HS-5 (cell line): ENCODE measurements around the gene VAC14.
"Not testable (repeated sequence)": the region's sequence is repeated elsewhere in the genome, so short reads cannot be mapped to it uniquely, and the experiment has no call there.

Experiments
- DNase-seq: peaks from one replicate; pipeline ENCODE4 v3.0.0-alpha.2; 2012; ENCODE audit warnings: low read depth

Gene VAC14

DNA sequence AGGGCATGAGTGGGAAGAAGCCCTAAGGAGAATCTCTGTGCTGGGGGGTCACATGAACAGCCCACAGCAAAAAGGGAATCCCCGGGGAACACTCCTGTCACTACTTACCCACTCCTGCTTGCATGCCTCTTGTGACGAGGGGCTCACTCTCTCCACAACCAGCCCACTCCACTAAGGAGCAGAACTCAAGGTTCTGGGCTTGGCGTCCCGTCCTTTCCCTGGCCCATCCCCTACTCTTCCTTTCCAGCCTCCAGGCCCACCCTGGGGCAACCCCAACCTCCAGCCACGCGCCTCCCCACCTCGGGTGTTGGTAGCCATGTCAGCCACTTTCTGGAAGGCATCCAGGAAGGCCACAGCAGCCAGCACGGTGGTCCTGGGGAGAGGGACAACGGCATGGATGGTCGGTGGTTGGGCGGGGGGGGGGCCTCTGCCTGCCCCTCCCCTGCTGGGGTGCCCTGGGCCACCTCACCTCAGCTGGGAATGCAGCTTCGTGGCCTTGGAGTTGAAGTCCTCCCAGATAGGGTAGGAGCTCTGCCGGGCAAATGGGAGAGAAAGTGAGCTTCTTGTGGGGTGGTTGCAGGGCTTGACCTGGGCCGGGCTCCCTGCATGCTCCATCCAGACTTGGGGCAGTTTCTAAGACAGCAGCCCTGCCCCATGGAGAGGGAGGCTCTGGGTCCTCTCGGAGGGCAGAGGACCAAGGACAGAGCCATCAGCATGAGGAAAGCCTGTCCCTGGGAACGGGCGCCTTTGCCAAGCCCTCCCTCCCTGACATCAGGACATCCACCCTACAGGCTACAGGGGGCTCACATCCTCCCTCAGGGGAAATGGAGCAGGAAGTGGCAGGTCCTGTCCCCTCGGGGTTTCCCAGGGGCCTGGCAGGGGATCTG lies 120.2 kb downstream of the VAC14 start:
- no peak for DNase-seq

DNA sequence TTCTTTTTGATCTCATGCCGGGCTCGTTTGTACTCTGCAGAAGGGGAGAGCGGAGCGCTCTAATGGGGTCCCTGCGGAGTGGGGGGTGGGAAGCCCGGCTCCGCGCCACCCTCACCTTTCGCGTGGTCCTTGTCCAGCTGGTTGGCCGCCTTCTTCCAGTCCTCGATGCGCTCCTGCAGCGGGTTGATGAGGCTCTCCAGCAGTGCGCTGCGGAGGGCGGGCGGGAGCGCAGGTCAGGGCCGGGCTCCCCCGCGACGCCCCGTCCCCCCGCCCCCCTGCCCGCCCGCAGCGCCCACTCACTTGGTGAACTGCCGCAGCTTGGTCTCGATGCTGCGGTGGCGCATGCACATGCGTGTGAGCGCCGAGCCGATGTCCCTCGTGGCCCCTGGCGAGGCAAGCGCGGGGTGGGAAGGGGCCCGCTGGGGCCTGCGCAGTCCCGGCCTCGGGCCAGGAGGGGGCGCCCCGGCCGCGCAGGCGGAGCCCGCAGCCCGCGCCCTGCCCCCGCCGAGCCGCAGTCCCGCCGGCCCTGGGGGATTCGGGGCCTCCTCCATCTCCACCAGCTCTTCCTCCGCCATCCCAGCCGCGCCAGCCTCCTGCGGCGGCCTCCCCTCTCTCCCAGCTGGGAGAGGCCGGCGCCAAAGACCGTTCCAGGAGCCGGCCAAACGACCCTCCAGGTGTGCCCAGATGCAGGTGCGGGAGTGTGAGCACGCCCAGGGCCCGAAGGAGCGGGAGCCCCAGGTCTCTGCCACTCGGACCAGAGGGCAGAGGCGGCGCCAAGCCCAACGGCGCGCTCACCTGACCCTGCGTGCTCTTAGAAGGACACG lies 121.1 kb downstream of the VAC14 start:
- DNase-seq: no peak

- DNase-seq: no peak
These were observed 121.9 kb downstream of the VAC14 start for GRCh38 chr16:70678898-70679670.

GRCh38 chr16:70678121-70678897 lies 122.6 kb downstream of the VAC14 start:
- DNase-seq: no peak

GRCh38 chr16:70677499-70678120 lies 123.3 kb downstream of the VAC14 start:
- DNase-seq: no peak

DNA sequence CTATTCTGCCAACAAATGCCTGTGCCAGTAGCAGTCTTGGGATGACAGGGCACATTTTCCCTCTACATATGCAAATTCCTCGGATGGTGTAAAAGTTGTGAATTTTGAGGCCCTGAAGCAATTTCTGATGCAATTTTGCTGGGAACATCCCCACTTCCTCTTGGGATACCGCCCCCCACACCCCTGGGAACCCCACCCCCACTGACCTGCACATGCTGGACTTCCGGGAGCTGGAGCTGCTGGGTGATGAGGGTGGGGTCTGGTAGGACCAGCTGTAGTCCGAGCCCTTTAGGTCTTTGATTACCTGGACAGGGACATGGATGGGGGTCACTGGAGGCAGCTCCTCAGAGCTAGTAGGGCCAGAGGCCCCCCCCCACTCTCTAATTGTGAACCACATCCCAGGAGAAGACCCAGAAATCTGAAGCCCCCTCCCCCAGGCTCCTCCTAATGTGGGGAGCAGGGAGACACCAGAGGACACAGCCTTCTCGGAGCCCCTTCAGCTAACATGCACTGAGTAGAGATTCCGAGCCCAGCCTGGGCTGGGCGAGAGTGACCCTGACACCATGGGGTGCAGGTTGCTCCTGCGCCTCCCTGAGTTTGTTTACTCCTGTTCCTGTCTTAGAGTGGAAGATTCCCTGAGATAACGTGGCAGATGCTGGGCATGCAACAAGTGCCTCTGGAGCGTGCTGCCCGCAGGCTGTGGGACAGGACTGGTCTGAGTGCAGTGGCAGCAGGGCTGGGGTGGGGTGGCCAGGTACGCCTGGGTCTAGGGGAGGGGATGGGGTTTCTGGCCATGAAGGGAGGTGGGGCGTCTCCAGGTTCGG lies 124.1 kb downstream of the VAC14 start:
- no peak for DNase-seq

DNA sequence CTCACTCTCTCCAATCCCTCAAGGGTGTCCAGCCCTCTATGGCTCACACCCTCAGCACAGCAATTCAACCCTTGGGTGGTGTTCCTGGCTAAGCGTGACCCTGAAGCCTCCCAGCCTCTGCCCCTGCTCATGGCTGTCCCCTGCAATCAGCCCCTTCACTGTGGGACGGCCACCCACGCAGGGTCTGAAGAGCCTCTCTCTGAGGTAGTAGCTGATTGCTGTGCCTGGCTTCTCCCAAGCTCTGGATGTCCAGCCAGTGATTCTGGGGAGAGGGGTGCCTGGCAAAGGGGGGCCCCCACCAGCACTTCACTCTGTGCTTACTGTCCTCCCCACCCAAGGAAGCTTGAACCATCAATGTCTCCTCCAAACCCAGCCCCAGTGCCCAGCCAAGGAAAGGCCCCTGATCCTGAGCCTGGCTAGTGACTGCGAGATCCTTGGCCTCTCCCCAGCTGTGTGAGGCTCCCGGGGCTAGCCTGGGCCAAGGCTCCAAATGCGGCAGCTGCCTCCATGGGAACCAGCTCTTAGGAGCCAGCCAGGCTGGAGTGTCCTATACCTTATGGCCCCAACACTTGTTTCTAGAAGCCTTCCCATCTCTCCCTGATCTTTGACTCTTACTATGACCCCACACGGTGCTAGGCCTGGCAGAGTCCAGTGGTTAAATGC lies 125.0 kb downstream of the VAC14 start:
- DNase-seq: no peak

DNA sequence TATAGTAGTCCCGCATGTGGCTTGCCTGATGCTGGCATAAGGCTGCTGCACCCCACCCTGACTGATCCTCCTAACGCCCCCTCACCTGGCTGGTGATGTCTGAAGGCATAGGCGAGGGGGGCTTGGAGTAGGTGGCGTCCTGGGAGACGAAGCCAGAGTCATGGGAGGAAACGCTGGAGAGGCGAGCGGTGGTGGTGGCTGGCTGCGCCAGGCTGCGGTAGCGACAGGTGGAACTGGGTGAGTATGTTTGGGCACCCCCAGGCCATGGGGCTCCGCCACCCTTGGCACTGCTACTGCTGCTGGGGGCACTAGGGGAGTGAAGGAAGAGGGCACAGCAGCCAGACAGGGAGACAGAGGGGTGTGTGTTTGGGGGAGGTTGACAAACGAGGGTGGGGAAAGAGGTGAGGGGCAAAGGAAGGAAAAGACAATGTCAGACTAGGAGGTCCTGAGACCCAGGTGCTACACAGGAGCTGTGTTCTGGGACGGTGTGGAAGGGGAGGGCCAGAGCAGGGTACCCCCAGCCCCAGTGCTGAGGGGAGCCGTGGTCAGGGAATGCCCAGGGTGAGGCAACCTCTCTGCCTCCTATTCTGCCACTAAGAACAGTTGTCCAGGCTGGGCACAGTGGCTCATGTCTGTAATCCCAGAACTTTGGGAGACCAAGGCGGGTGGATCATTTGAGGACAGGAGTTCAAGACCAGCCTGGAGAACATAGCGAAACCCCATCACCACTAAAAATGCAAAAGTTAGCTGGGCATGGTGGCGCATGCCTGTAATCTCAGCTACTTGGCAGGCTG lies 126.5 kb downstream of the VAC14 start:
- no peak for DNase-seq

DNA sequence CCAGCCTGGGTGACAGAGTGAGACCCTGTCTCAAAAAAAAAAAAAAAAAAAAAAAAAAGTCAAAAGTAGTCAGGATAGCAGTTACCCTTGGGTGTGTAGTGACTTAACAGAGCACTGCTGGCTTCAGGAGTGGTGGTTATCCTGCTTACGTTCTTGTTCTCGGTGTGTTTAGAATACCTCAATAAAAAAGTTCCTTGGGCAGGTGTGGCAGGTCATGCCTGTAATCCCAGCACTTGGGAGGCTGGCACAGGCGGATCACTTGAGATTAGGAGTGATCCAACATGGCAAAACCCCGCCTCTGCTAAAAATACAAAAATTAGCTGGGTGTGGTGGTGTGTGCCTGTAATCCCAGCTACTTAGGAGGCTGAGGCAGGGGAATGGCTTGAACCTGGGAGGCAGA lies 130.0 kb downstream of the VAC14 start:
- DNase-seq: not testable (repeated sequence)

DNA sequence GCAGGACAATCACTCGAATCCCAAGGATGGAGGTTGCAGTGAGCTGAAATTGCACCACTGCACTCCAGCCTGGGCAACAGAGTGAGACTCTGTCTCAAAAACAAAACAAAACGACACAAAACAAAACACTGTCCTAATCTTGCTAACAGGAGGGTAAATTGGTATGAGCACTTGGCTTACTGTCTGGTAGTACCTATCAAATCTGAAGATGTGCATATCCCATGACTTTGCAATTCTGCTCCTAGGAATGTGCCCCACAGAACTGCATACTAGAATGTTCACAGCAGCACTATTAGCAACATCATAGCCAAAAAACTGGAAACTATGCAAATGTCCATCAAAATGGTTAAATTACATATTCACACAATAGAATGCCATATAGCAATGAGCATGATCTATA lies 130.8 kb downstream of the VAC14 start:
- no peak for DNase-seq

- DNase-seq: no peak
These were observed 134.9 kb downstream of the VAC14 start for GRCh38 chr16:70665806-70666735.

DNA sequence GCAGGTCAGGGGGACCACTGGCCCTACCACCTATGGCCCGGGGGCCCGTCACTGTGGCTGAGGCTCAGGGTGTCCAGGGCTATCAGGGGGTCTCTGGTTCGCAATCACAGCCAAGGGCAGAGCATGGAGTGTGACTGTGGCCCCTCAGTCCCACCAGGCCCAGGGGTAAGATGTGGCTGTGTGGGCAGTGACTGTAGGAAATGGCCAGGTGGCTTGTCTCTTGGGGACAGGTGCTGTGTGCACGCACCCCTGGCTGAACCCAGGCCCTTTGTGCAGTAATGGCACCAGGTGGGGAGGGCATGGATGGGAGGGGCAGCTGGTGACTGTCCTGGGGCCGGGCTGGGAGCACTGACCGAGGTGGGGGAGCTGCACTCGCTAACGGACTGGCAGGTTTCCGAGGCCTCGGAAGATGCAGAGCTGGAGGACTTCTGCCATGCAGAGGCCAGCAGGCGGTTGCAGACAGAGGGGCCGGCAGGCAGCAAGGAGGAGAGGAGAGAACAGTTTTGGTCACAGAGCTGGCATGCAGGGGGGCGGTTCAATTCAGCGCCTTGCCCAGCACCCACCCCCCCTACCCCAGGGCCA lies 135.8 kb downstream of the VAC14 start:
- no peak for DNase-seq

GRCh38 chr16:70664325-70665112 lies 136.4 kb downstream of the VAC14 start:
- DNase-seq: no peak

- no peak for DNase-seq
These were observed 137.2 kb downstream of the VAC14 start for GRCh38 chr16:70663524-70664324.

DNA sequence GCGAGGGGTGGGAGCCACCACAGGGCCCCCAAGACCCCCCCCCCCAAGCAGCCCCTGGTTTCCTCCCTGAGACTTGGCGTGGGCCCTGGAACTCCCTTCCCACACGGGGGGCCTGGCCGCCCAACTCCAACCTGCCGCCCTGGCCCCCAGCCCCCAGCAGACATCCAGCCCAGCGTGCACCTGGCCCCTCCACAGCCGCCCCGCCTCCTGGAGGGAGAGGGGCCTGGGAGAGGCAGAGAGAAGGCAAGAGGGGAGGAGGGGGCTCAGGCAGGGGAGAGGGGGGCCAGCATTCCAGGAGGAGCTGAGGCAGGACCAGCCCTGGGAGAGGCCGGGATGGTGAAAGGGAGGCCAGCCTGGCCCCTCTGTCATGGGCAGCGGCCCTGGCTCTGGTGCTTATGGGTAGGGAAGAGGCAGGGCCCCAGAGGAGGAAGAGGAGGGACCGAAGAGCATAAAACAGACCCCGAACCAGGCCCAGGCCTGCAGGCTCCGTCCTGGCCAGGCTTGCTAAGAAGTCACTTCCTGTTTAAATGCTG lies 137.9 kb downstream of the VAC14 start:
- no peak for DNase-seq
